GM11168 (cell line): Measurements from ENCODE around the gene CLEC16A.

Experiments used
- in situ Hi-C: fragments of 300-500 bp; cut with MboI; formaldehyde crosslinking; loops from one replicate; pipeline ENCODE4 v1.12.0; 2022; ENCODE audit warnings: low sequenced_read_pairs; ENCODE audit not compliant: unreplicated experiment

Gene CLEC16A

GRCh38 chr16:11050944-11051343, 106.6 kb downstream of the CLEC16A start:
- in situ Hi-C loops: no loop called here

DNA sequence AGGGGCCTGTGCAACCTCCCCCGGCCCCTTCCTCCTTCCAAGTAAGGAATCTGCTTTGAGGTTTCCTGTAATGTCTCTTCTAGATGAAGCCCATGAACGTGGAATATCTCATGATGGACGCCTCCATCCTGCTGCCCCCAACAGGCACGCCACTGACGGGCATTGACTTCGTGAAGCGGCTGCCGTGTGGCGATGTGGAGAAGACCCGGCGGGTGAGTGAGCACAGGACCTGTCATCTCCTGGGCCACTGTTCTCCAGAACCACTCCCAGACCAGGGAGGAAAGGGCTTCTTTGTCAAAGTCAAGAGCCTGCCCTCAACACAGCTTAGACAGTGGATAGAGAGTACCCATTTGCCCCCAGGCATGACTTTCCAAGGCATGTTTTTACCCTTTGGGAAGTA, 107.1 kb downstream of the CLEC16A start:
- in situ Hi-C loops: no loop called here

- in situ Hi-C loops: no loop called here
Observed at GRCh38 chr16:11051879-11052808, 107.8 kb downstream of the CLEC16A start.

GRCh38 chr16:11053916-11054460, 109.6 kb downstream of the CLEC16A start:
- in situ Hi-C loops: no loop called here

- in situ Hi-C loops: no loop called here
Observed at GRCh38 chr16:11056090-11056992, 112.0 kb downstream of the CLEC16A start.

- in situ Hi-C loops: no loop called here
Observed at GRCh38 chr16:11056993-11057649, 112.8 kb downstream of the CLEC16A start.

DNA sequence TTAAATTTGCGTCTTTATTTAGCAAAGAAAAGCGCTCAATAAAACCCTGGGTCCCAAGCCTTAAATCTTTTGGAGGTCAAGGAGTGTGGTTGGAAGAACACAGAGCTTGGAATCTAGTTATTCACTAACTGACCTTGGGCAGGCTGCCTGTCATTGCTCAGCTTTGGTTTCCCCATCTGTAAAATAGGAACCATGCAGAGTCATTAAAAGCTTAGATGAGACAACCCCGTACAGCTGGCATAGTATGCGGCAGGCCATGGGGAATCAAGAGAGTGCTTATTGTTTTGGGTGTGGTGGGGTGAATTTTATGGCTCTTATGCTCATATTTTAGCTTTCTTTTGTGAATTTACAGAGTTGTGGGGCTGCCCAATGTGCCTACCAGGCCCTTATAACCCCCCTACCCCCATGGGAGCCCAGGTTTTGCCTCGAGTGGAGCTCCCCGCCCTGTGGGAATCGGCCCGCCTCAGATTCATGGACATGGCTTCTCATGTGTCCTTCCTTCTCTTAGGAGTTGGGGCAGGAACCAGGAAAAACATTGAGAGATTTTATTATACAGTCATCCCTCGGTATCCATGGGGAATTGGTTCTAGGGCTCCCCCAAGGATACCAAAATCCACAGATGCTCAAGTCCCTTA, 113.5 kb downstream of the CLEC16A start:
- in situ Hi-C loops: no loop called here

DNA sequence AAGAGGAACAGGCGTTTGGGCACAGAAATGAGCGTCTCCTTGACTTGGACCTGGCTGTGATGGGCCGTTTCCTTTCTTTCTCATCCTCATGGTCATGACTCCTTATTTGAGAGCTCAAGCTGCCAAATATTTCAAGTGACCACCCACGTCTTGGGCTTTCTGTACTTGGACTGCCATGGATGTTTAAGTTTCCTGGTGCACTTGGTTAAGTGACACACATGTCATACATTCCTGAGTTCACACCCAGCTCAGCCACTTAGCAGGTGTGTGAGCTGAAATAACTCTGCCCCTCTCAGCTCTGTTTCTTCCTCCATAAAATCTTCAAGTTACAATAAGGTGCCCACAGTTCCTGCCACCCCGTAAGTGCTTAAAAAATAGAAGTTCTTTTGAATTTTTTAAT, 114.5 kb downstream of the CLEC16A start:
- in situ Hi-C loops: no loop called here

DNA sequence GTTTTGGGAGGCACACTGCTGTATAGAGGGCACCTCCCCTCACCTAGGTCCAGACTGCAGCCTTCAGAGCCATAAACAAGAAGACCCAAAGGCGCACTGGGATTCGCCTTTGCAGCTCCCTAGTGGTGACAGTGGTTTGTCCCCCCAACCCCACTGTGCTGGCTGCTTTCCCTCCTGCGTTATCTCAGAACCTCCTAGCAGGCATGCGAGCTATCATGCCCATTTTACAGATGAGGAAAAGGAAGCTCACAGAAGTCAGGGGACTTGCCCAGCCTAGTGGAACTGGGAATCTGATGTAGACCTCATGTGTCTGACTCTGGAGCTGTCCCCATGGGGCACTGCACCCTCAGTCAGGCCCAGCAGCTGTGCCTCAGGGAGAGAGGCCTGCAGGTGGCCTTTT, 115.2 kb downstream of the CLEC16A start:
- in situ Hi-C loops: no loop called here

DNA sequence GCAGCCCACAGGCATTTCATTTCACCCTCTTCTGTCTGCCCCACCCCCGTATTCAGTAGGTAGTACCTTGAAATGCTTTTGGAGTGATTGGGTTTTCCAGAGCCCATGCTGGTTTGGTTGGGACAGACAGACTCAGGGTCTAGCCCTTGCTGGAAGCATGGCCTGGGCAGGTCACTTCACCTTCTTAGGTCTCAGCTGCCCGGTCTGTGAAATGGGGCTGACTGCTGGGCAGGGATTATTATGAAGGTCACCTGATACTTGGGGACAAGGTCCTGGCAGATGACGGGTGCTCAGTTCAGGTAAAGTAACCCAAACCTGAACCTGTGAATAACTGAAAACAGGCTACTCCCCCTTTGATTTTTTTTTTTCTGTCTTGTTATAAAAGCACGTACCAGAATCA, 116.0 kb downstream of the CLEC16A start:
- in situ Hi-C loops: no loop called here

GRCh38 chr16:11060842-11061241, 116.5 kb downstream of the CLEC16A start:
- in situ Hi-C loops: no loop called here

DNA sequence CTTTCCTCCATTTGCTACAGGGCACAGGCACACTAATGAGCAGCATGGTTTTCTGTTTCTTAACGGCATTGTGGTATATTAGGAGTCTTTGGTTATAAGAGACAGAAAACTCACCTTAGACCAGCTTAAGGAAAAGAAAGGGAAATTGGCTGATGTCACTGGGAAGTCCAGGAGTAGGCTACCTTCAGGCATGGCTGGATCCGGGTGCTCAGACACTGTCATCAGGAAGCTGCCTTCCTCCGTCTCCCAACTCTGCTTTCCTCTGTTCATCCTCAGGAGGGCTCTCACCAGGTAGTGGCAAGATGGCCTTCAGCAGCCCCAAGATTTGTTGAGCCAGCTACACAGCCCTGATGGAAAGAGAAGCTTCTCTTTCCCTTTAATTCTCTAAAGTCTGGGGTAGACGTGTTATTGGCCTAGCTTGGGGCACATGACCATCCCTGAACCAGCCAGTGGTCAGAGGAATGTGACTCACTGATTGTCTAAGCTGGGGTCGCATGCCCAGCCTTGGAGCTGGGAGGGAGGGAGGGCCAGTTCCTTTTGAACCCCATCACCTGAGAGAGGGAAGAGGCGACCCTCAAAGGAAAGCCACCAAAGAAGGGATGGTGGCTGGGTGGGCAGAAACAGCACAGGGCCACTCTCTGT, 117.4 kb downstream of the CLEC16A start:
- in situ Hi-C loops: no loop called here

GRCh38 chr16:11063448-11064201, 119.3 kb downstream of the CLEC16A start:
- in situ Hi-C loops: no loop called here

GRCh38 chr16:11064202-11064540, 119.8 kb downstream of the CLEC16A start:
- in situ Hi-C loops: no loop called here

- in situ Hi-C loops: no loop called here
Observed at GRCh38 chr16:11064851-11065250, 120.5 kb downstream of the CLEC16A start.

- in situ Hi-C loops: no loop called here
Observed at GRCh38 chr16:11066261-11066870, 122.0 kb downstream of the CLEC16A start.

GRCh38 chr16:11067266-11067665, 122.9 kb downstream of the CLEC16A start:
- in situ Hi-C loops: no loop called here

DNA sequence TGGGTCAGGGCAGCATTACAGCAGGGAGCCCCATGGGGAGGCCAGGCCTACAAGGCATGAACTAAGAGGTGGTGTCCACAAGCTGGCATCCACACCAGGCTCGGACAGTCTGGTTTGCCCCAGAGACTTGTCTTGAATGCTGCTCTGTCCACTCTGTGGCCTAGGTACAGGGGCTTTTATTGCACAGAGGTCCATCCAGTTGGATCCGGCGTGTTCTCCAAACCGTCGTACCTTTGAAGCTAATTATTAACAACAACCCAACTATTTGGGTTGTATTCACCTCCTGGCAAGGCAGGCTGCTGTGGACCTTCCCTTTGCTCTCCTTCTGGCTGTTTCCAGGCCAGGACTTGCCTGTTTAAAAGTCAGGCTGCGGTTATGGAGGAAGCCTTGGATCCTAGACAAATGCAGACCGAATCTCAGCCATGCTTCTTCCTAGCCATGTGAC, 123.4 kb downstream of the CLEC16A start:
- in situ Hi-C loops: no loop called here
